AG08396 (cell line): ENCODE measurements around the gene PLPPR5.
"Not testable (repeated sequence)": the region's sequence is repeated elsewhere in the genome, so short reads cannot be mapped to it uniquely, and the experiment has no call there.

Source experiments
- DNase-seq: peaks from one replicate; pipeline ENCODE4 v3.0.0; 2012; ENCODE audit warnings: low spot score, mixed read lengths

PLPPR5 gene, protein sequence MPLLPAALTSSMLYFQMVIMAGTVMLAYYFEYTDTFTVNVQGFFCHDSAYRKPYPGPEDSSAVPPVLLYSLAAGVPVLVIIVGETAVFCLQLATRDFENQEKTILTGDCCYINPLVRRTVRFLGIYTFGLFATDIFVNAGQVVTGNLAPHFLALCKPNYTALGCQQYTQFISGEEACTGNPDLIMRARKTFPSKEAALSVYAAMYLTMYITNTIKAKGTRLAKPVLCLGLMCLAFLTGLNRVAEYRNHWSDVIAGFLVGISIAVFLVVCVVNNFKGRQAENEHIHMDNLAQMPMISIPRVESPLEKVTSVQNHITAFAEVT

DNA sequence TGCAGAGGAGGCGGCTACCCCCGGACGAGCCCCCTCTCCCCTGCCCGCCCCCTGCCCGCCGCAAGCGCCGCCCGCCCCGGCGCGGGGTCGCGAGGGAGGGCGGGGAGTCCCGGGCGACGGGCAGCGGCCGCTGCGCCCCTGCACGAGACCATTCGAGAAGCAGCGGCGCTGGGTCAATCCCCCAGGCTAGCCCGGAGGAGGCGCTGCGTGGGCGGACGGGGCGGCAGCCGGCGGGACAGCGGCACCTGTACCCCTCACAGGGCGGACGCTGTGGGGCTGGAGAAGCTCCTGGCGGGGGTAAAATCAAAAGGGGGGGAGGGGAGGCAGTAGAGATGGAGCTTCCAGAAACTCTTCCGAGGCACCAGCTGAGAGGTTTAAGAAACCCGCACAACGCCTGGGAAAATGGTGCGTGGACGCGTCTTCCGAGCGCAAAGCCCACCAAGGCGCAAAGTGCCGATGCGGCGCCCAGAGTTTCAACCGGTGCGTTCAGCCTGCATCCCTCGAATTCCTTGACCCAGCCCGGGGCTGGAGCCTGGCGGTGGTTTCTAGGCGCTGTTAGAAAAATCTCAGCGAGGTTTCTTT lies at the start of gene PLPPR5:
Gene PLPPR5, minus strand, starts transcription at position 1 of the 582 bp plus-strand sequence. CDS start 190 bp downstream, outside the sequence.
- DNase-seq = peak; percentile 24

GRCh38 chr1:99051611-99052283 lies 47.1 kb upstream of the PLPPR5 start:
- DNase-seq = no peak

GRCh38 chr1:99049745-99050144 lies 45.1 kb upstream of the PLPPR5 start:
- DNase-seq = no peak

DNA sequence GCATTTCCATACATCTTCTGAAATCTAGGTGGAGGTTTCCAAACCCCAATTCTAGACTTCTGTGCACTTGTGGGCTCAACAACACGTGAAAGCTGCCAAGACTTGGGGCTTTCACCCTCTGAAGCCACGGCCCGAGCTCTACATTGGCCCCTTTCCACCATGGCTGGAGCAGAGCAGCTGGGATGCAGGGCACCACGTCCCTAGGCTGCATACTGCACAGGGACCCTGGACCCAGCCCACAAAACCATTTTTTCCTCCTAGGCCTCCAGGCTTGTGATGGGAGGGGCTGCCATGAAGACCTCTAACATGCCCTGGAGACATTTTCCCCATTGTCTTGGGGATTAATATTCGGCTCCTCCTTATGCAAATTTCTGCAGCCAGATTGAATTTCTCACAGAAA lies 32.1 kb upstream of the PLPPR5 start:
- not testable (repeated sequence) for DNase-seq

DNA sequence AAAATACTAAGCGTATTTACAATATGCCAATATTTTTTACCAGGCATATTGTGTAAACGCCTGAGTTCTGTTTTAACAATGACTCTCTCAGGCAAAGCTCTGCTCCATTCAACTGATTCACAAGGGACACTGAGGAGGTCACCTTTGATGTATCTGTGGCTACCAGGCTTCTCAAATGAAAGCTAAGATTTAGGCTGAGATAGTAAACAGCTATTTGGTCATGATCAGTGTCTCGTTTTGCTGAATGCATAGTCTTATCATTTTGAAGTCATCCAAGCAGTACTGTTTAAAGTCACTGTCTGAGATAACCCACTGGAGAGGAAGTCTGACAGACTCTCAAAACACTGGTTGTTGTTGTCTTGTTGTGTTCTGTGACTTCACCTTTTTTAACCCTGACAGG lies 13.7 kb upstream of the PLPPR5 start:
- no peak for DNase-seq

DNA sequence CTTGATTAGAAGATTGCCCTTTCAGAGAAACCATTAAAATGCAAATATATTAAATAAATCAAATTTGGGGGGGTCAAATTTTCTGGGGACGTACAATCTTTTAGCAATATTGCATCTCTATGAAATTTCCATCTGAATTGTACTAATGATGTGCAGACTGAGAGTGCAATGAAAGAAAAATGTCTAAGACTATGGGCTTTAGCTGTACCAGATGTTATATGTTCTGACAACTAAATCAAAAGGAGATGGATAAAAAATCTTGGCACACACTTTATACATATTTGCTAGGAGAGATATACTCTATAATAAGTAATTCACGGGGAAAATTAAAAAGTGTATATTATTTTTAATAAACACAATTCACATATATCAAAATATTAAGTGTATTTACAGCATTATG lies 13.0 kb upstream of the PLPPR5 start:
- no peak for DNase-seq

GRCh38 chr1:99010679-99011078 lies 6.0 kb upstream of the PLPPR5 start:
- no peak for DNase-seq

GRCh38 chr1:99007366-99007765 lies 2.7 kb upstream of the PLPPR5 start:
- DNase-seq = no peak

DNA sequence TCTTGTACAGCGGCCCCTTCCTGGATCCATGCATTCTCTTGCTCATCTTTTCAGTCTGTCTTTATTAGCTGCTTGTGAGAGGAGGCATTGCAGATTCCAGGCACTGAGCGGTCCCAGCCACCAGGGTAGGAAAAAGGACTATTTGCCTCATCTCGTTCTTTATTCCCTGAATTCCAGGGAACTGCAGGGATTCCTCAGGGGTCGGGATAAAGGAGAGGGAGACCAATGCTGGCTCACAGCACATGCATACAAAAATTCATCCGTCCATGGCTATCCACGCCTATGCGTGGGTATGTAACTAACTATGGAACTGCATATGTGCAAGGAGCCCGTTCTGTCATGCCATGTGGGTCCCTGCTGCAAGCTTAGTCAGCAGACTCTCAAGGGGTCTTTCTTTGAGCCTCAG lies 879 bp upstream of the PLPPR5 start:
- DNase-seq = no peak

DNA sequence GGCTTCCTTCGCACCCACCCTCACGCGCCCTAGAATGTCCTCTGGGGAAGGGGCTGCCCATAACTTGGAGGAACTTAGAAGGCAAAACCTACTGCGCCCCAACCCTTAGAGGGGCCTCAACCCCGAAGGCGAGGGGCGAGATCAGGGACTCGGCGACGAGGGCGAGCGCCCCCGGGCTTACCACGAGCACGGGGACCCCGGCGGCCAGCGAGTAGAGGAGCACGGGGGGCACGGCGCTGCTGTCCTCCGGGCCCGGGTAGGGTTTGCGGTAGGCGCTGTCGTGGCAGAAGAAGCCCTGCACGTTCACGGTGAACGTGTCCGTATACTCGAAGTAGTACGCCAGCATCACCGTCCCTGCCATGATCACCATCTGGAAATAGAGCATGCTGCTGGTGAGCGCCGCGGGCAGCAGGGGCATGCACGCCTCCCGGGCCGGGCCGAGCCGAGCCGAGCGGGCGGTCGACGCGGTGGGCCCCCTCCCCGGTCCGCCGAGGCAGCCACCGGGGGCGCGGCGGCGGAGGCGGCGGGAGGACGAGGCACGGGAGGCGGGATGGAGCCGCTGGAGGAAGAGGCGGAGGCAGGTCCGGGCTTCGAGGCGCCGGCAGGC lies 304 bp downstream of the PLPPR5 start:
- peak; percentile 40 for DNase-seq

DNA sequence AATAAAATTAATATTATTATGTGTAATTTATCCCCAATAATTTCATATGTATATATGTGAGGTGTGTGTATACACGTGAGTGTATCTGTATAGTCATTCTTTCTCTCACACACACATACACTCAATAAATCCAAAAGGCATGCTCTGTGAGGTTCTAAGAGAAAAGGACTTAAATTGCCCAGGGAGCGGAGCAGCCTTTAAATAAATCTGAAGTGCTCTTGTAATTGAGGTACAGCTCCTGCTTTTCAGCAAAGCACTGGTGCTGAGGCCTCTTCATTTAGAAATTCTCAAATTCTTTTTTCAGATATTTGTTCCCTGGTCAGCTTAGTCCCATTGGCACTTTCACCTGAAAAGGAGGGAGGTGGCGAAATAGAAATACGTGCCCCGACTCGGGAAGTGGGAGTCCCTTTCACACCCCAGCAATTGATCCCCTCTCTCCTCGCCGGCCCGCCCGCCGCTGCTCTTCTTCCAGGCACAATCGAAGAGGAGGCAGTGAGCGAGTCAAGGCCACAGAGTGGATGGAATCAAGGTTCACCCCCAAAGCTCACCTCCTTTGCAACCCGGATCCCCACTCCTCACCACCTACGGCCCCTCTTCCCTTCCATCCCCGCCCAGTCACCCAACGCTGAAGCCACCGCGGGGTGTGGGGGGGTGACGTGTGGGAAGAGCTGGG lies 944 bp downstream of the PLPPR5 start:
- DNase-seq = no peak

- DNase-seq = no peak
Observed at GRCh38 chr1:98992844-98993243, 11.8 kb downstream of the PLPPR5 start.

DNA sequence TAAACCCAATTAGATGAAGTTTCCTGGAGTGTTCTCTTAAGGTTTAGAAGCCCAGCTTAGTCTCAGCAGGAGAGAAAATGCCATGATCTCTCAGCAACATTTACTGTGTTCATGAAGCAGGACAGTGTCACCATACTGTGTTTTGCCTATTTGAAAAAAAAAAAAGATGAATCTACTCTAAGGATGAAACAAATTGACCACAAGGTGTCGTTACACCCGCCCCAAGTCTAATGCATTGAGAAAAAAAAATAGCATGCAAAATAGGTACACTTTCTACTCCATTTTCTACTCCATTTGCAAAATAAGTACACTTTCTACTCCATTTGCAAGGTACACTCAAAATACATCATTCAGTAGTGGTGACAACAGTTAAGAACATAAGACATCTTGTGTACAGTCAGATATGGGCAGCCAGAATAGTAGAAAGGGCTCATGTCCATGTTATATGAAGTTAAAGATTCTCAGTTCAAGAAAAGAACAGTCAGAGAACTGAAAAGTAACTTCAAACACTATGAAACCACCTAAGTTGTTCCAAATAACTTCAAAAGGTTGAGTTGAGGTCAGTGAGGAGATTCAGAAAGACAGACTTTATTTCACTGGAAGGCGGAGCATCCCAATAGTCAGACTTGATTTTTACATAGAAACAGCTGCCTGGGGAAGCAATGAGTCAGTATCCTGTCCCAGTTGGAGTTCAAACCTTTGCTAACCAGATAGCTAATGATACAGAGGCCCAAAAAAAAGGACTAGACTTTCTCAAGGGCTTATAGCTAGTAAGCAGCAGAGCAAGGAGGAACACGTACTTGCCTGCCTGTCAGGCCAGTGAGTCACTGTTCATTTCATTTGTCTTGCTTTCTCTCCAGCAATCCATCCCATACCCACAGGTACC lies 13.3 kb downstream of the PLPPR5 start:
- peak; percentile 34 for DNase-seq

- DNase-seq = no peak
Observed at GRCh38 chr1:98989556-98989907, 15.1 kb downstream of the PLPPR5 start.

DNA sequence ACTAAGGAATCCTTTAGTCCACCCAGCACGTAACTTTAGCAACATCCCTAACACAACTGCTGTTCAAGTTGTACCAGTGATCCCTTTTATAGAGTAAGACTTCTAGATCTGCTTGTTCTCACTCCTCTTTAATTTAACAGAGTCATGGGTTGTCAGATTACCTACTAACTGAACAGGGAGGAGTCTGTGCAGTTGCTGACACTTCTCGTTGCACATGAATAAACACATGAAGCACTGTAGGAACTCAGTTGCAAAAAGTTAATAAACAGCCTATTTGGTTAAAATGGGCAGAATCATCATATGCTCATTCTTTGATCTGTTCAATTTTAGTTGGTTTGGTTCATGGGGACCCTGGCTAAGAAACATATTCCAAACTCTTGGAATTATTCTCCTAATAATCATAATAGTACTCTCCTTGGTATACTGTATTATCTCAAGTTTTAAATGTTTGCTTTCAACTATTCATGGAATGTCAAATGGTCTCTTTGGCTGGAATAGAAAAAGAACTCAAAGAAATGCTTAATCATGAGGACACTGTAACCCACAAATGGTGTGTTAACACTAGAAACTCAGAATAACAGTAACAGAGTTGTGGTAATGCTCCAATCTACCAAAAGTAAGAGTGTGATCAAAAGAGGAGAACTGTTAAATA lies 15.6 kb downstream of the PLPPR5 start:
- no peak for DNase-seq

- no peak for DNase-seq
Observed at GRCh38 chr1:98985687-98986086, 19.0 kb downstream of the PLPPR5 start.

DNA sequence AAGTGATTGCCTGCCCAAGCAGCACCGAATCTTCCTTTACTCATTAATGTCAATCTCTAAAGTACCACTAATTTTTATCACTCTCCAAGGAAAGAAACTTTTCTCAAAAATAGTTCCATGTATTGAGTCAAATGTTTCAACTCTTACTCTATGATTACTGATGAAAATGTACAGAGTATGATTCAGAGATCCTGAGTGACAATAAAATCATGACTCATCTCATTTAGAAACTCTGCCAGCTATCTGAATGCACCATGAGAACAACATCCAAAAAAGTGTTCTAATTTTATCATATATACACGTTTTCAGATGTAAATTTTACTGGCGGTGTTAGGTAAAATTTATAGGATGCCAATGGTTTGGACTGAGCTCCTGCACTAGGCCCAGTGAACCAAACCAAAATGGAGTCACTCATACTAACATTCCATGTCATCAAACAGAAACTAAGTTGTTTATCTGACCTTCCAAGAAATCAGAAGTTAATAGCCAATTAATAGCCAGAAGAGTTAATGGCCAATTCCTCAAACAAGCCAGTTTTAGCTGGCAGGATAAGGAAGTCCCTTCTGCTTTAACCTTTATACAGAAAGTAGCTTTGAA lies 22.6 kb downstream of the PLPPR5 start:
- DNase-seq = no peak

DNA sequence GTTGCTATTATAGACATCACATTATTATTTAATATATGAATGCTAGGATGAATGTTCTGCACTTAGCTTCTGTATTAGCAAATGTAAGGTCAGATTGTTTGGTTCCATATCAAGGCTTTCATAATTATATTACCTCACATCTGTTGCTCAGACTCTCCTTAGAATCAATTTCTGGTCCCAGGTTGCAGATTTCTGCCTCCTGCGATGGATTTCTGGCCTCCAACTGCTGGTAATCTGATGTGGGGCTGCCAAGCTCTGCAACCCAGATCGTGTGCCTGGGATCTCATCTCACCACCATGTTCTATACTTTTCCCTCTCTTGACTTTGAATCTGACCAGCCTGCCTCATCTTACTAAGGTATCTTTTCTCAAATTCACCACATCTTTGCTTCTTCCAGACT lies 25.2 kb downstream of the PLPPR5 start:
- DNase-seq = no peak

GRCh38 chr1:98975810-98976209 lies 28.9 kb downstream of the PLPPR5 start:
- DNase-seq = no peak

- DNase-seq = no peak
Observed at GRCh38 chr1:98975113-98975512, 29.5 kb downstream of the PLPPR5 start.
